ENCODE data around the gene ARHGAP29.
A peak's percentile ranks its signal among the peaks of the same experiment; 100 is the strongest.

ARHGAP29 gene

DNA sequence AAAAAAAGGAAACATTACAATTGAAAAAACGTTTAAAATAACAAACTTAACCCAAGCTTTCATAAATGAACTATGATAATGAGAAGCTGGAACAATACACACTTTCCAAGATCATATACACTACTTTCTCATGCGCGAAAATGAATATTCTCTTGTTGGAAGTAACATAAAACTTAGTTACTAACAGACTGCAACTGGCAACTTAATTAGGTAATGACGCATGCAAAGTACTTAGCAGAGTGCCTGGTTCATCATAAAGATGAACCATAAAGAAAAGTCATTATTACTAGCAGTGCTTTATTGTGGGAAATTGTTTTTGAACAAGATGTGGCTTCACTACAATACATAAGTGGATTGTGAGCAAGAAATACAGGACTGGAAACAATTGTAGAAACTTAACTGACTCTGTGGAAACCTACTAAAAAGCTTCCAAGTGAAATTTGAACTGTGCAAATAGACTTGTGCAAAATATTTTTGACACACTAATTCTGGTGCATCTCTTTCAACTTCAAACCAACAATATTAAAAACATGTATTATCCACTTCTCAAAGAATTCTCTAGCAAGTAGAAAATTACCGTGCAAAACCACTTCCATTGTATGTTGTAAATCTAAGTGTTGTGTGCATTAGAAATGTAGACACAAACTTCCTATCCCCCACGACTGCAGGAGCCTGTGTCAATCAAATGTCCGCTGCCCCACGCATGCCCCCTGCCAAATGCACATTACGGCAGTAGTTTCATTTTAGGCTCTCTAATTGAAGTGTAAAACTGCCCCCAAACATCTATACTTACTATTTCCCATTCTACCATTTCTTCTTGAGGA lies 2.0 kb downstream of the ARHGAP29 start:
- Histone ChIP-seq H3K9me3 (ENCODE audit: control insufficient read depth, insufficient read depth, low read length) (no peaks in the 10 kb centered on the region), H3K9ac (ENCODE audit: low read depth, low read length) (no peak overlapping the region), H3K36me3 (ENCODE audit: control insufficient read depth, insufficient read depth, low read length) (no peaks in the 10 kb centered on the region), H3K27me3 (ENCODE audit: control insufficient read depth, insufficient read depth, low read length) (peaks cover 57% of the 10 kb centered on the region), H3K4me3 (ENCODE audit: low read depth, low read length) (peak overlapping the region; percentile 93; the same call in 1 of the 2 replicates), H3K4me1 (ENCODE audit: control insufficient read depth, insufficient read depth, low read length) (peaks cover 24% of the 10 kb centered on the region), H3K27ac (ENCODE audit: low read depth, low read length) (no peak overlapping the region)

DNA sequence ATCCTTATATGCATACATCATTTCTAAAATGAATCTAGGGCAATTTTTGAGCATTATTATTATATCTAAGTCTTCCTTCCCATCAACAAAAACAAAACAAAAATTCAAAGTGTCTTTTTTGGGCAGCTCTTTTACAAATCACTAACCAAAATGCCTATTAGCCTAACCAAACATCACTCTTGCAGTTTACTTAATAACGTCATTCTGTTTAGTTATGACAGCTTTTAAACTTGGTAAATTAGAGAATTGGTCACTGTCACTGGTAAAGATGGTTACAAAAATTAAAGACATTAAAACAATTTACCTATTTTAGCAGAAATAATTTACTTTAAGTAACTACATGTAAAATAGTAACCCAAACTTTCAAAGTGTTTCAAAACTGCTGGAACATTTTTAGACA lies 2.8 kb downstream of the ARHGAP29 start:
- Histone ChIP-seq H3K9ac (ENCODE audit: low read depth, low read length) (no peak overlapping the region), H3K27me3 (ENCODE audit: control insufficient read depth, insufficient read depth, low read length) (peaks cover 52% of the 10 kb centered on the region)

DNA sequence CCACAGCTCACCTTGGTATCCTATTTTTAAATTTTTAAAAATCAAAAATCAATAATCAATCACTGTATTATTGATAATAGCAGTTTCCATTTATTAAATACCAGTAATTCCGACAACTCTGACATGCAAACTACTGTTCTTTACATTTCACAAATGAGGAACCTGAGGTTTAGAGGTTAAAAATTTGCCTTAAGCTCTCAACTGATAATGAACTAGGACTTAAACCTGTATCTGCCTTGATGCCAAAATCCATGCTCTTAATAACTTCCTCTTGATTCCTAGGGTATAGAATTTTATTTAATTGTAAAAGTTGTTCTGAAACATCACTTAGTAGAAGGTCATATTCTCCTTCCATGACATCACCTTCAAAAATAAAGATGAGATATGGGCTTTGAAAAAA lies 5.6 kb downstream of the ARHGAP29 start:
- Histone ChIP-seq H3K27me3 (ENCODE audit: control insufficient read depth, insufficient read depth, low read length) (peaks cover 27% of the 10 kb centered on the region), H3K9ac (ENCODE audit: low read depth, low read length) (no peak overlapping the region), H3K27ac (ENCODE audit: low read depth, low read length) (no peak overlapping the region), H3K4me3 (ENCODE audit: low read depth, low read length) (no peak overlapping the region), H3K4me1 (ENCODE audit: control insufficient read depth, insufficient read depth, low read length) (peaks cover 20% of the 10 kb centered on the region), H3K9me3 (ENCODE audit: control insufficient read depth, insufficient read depth, low read length) (no peaks in the 10 kb centered on the region), H3K36me3 (ENCODE audit: control insufficient read depth, insufficient read depth, low read length) (no peaks in the 10 kb centered on the region)

More for the DNA sequence above, 2.8 kb downstream of the ARHGAP29 start:
- no peaks in the 10 kb centered on the region for H3K36me3 ChIP-seq (ENCODE audit: control insufficient read depth, insufficient read depth, low read length)
- H3K4me1 ChIP-seq (ENCODE audit: control insufficient read depth, insufficient read depth, low read length): peaks cover 24% of the 10 kb centered on the region
- H3K4me3 ChIP-seq (ENCODE audit: low read depth, low read length): no peak overlapping the region
- H3K9me3 ChIP-seq (ENCODE audit: control insufficient read depth, insufficient read depth, low read length): no peaks in the 10 kb centered on the region
- H3K27ac ChIP-seq (ENCODE audit: low read depth, low read length): no peak overlapping the region

DNA sequence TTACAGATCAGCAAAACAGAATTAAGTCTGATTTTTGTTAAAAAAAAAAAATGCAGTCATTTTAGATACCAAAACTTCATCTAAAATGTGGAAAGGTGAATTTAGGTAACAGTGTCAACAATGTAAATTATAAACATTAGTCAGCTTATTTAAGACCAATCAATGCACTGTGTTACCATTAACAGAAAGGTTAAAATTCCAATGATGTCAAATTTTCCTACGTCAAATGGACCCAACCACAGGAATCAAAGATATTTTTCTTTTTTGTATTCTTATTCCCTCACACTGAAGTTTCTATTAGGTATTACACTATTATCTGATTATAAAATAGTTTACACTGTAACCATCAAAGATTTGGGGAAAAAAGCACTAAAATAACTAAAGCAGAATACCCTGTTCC lies 6.5 kb downstream of the ARHGAP29 start:
- Histone ChIP-seq H3K36me3 (ENCODE audit: control insufficient read depth, insufficient read depth, low read length) (no peaks in the 10 kb centered on the region), H3K9me3 (ENCODE audit: control insufficient read depth, insufficient read depth, low read length) (no peaks in the 10 kb centered on the region), H3K27ac (ENCODE audit: low read depth, low read length) (no peak overlapping the region), H3K27me3 (ENCODE audit: control insufficient read depth, insufficient read depth, low read length) (peaks cover 19% of the 10 kb centered on the region), H3K4me3 (ENCODE audit: low read depth, low read length) (no peak overlapping the region), H3K4me1 (ENCODE audit: control insufficient read depth, insufficient read depth, low read length) (peaks cover 20% of the 10 kb centered on the region), H3K9ac (ENCODE audit: low read depth, low read length) (no peak overlapping the region)

DNA sequence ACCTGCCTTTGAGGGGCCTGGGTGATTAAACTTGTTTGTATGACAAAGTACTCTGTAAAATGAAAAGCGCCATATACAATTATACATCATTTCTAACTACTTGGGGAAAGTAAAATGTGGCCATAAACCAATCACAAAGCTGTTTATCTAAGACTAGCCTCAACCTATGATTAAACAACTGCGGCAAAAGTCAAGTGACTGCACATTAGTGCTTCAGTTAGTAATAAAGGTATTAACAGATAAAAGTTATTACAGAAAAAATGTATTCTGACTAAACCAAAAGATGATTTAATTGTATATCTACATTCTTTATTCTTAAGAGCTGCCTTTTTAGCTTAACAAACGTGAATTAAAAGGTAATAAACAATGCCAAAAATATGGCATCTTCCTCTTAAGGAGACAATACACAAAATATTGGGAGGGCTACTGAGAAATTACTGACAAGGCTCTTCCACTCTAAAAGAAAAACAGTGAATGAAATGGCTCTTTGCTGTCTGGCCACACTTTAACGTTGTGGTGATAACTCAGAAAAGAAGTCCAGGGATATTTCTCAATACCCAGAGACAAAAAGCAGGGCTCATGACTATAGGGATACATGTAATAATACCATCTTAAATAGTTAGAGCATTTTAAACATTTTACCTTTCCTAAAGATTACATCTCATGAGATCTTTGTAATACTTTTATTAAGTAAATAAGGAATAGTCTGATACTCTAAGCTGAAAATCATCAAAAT lies 8.6 kb downstream of the ARHGAP29 start:
- no peak overlapping the region for H3K9ac ChIP-seq (ENCODE audit: low read depth, low read length)
- H3K27ac ChIP-seq (ENCODE audit: low read depth, low read length): no peak overlapping the region
- H3K4me3 ChIP-seq (ENCODE audit: low read depth, low read length): no peak overlapping the region
- H3K9me3 ChIP-seq (ENCODE audit: control insufficient read depth, insufficient read depth, low read length): no peaks in the 10 kb centered on the region
- no peaks in the 10 kb centered on the region for H3K36me3 ChIP-seq (ENCODE audit: control insufficient read depth, insufficient read depth, low read length)
- H3K27me3 ChIP-seq (ENCODE audit: control insufficient read depth, insufficient read depth, low read length): 0 out of 2 replicates have a peak, but pooled peaks cover under 1% of the 10 kb centered on the region
- H3K4me1 ChIP-seq (ENCODE audit: control insufficient read depth, insufficient read depth, low read length): peaks cover 14% of the 10 kb centered on the region

DNA sequence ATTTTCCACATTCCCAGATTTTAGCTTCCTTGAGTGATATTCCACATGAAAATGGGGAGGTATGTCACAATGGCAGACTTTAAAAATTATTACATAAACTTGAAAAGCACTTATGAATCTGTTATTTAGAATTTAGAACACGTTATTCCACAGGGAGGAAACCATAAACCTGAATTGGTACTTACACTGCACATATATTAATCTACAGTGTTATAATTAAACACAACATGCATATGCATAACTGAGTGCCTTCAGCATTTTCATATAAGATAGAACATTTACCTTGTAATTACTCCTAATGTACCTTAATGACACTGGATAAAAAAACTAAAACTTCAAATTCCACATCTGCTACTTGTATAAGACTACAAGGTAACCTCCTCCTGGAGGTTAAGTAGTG lies 9.8 kb downstream of the ARHGAP29 start:
- H3K4me1 ChIP-seq (ENCODE audit: control insufficient read depth, insufficient read depth, low read length): peaks cover 5% of the 10 kb centered on the region; the same call in 1 of the 2 replicates

DNA sequence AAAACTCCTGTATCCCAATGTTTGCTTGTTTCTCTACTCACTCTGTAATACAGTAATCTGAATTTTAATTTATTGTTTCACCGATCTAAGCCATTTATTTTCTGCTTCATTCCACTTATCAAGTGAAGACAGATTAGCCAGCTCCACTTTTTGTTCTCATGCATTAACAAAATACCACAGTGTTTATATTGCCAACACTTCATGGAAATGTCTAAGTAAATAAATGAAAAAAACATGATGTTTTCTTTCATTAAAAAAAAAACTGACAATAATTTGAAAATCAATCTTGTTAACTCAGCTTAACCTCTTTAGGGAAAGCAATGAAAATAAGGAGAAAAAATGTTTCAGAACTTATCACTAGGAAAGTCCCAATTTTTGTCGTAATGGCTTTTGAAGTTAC lies 11.5 kb downstream of the ARHGAP29 start:
- Histone ChIP-seq H3K27me3 (ENCODE audit: control insufficient read depth, insufficient read depth, low read length) (no peaks in the 10 kb centered on the region), H3K9ac (ENCODE audit: low read depth, low read length) (no peak overlapping the region), H3K4me1 (ENCODE audit: control insufficient read depth, insufficient read depth, low read length) (peaks cover 5% of the 10 kb centered on the region; the same call in 1 of the 2 replicates), H3K36me3 (ENCODE audit: control insufficient read depth, insufficient read depth, low read length) (no peaks in the 10 kb centered on the region), H3K4me3 (ENCODE audit: low read depth, low read length) (no peak overlapping the region), H3K9me3 (ENCODE audit: control insufficient read depth, insufficient read depth, low read length) (no peaks in the 10 kb centered on the region), H3K27ac (ENCODE audit: low read depth, low read length) (no peak overlapping the region)

More for the DNA sequence above, 9.8 kb downstream of the ARHGAP29 start:
- H3K27ac ChIP-seq (ENCODE audit: low read depth, low read length): no peak overlapping the region
- H3K4me3 ChIP-seq (ENCODE audit: low read depth, low read length): no peak overlapping the region
- no peaks in the 10 kb centered on the region for H3K27me3 ChIP-seq (ENCODE audit: control insufficient read depth, insufficient read depth, low read length)
- no peaks in the 10 kb centered on the region for H3K9me3 ChIP-seq (ENCODE audit: control insufficient read depth, insufficient read depth, low read length)
- no peak overlapping the region for H3K9ac ChIP-seq (ENCODE audit: low read depth, low read length)
- H3K36me3 ChIP-seq (ENCODE audit: control insufficient read depth, insufficient read depth, low read length): no peaks in the 10 kb centered on the region

DNA sequence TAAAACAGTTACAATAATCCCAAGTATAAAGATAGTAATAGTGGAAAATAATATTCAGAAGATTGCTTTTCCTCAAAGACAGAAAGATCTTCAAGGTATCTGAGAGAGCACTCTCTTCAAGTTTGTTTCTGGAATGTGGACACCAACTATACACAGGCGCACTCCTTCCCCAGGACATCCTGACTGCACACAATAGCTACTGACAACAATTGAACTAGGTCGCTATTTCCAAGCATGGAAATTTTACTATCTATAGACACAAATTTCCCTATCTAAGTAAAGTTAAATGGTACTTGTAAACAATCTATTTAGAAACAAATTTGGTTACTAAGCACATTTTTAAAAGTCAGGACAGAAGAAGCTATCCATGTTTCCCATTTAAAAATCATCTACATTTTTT lies 19.1 kb downstream of the ARHGAP29 start:
- Histone ChIP-seq H3K4me1 (ENCODE audit: control insufficient read depth, insufficient read depth, low read length) (peaks cover 10% of the 10 kb centered on the region), H3K36me3 (ENCODE audit: control insufficient read depth, insufficient read depth, low read length) (no peaks in the 10 kb centered on the region), H3K27me3 (ENCODE audit: control insufficient read depth, insufficient read depth, low read length) (no peaks in the 10 kb centered on the region), H3K9ac (ENCODE audit: low read depth, low read length) (no peak overlapping the region), H3K27ac (ENCODE audit: low read depth, low read length) (no peak overlapping the region), H3K4me3 (ENCODE audit: low read depth, low read length) (no peak overlapping the region), H3K9me3 (ENCODE audit: control insufficient read depth, insufficient read depth, low read length) (no peaks in the 10 kb centered on the region)

DNA sequence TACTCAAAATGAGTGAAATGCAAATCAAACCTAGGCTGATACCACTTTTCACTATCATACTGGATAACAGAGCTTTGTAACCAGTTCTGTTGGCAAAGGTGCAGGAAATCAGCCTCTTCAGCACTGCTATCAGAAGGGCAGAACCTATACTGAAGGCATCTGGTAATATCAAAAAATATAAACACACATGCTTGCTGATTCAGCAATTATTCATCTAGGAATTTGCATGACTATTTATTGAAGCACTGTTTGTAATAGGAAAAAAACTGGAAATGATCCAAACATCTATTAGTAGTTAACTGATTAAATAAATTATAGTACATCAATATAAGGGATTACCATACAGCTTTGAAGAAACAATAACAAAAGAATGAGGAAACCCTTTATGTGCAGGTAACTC lies 21.4 kb downstream of the ARHGAP29 start:
- H3K27ac ChIP-seq (ENCODE audit: low read depth, low read length): no peak overlapping the region
- H3K9ac ChIP-seq (ENCODE audit: low read depth, low read length): no peak overlapping the region
- no peaks in the 10 kb centered on the region for H3K36me3 ChIP-seq (ENCODE audit: control insufficient read depth, insufficient read depth, low read length)
- H3K27me3 ChIP-seq (ENCODE audit: control insufficient read depth, insufficient read depth, low read length): no peaks in the 10 kb centered on the region
- no peak overlapping the region for H3K4me3 ChIP-seq (ENCODE audit: low read depth, low read length)
- peaks cover 10% of the 10 kb centered on the region for H3K4me1 ChIP-seq (ENCODE audit: control insufficient read depth, insufficient read depth, low read length)
- H3K9me3 ChIP-seq (ENCODE audit: control insufficient read depth, insufficient read depth, low read length): no peaks in the 10 kb centered on the region

DNA sequence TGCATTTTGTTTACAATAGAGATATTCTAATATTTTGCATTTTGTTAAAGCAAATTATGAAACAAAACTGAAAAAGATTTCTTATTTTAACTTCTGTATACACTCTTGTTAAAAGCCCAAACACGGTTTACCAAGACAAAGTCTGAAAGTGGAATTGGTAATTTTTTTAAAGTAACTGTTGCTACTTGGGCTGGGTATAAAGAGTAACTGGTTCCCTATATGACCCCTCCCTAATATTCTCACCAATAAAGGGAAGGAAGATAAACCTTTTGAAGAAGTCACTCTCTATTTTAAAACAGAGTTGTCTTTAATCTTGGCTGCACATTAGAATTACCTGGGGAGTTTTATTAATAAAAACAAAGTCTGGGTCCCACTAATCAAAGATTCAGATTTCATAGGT lies 27.4 kb downstream of the ARHGAP29 start:
- Histone ChIP-seq H3K4me3 (ENCODE audit: low read depth, low read length) (no peak overlapping the region), H3K27ac (ENCODE audit: low read depth, low read length) (no peak overlapping the region), H3K27me3 (ENCODE audit: control insufficient read depth, insufficient read depth, low read length) (no peaks in the 10 kb centered on the region), H3K36me3 (ENCODE audit: control insufficient read depth, insufficient read depth, low read length) (no peaks in the 10 kb centered on the region), H3K9ac (ENCODE audit: low read depth, low read length) (no peak overlapping the region), H3K9me3 (ENCODE audit: control insufficient read depth, insufficient read depth, low read length) (no peaks in the 10 kb centered on the region), H3K4me1 (ENCODE audit: control insufficient read depth, insufficient read depth, low read length) (no peaks in the 10 kb centered on the region)

DNA sequence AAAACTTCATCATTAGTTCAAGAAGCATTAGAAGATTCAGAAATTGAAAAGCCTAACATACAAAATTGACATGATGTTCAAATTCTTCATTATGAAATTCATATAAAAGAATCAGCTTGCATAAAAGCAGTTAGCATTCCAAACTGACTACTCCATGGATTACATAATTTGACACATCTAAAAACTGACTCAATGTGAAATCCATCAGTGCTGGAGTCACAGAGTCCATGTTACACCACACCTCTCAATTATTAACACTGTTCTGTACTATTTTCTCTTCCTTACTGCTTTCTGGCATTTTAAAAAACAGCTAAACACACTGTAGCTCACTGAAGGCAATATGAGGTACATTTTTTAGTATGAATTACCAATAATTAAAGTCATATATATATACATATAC lies 28.0 kb downstream of the ARHGAP29 start:
- Histone ChIP-seq H3K27ac (ENCODE audit: low read depth, low read length) (no peak overlapping the region), H3K9me3 (ENCODE audit: control insufficient read depth, insufficient read depth, low read length) (no peaks in the 10 kb centered on the region), H3K4me3 (ENCODE audit: low read depth, low read length) (no peak overlapping the region), H3K27me3 (ENCODE audit: control insufficient read depth, insufficient read depth, low read length) (no peaks in the 10 kb centered on the region), H3K4me1 (ENCODE audit: control insufficient read depth, insufficient read depth, low read length) (no peaks in the 10 kb centered on the region), H3K9ac (ENCODE audit: low read depth, low read length) (no peak overlapping the region), H3K36me3 (ENCODE audit: control insufficient read depth, insufficient read depth, low read length) (no peaks in the 10 kb centered on the region)
